H1 (cell line): ENCODE data around the gene PLAAT1. TPM values are rescaled to one million over a fixed set of nuclear protein-coding genes. Genes with fewer than 3 reads are reported as not detected.

ENCODE experiments used
- CTCF ChIA-PET: fragments of 300-600 bp; sonication (Branson Sonifier 250); formaldehyde crosslinking; loops from one replicate; lab custom pipeline; 2021; ENCODE audit not compliant: partially characterized antibody; lab: Charles Lee
- POLR2A ChIA-PET: fragments of 300-600 bp; sonication (Branson Sonifier 250); formaldehyde crosslinking; loops from one replicate; lab custom pipeline; 2021; ENCODE audit warnings: inconsistent platforms; ENCODE audit not compliant: partially characterized antibody; lab: Charles Lee
- DNase-seq, 2 experiments: peaks; one replicate each; pipeline versions ENCODE4 v3.0.0 to v3.0.0-alpha.2; 2010 to 2022; ENCODE audit warnings: low spot score in 2 of 2, low read depth in 1 of 2, mixed read lengths in 1 of 2
- FAIRE-seq: peaks from 2 replicates; lab custom pipeline; 2011; peaks lifted over from hg19 to GRCh38; lab: Jason Lieb, UNC
- H2AFZ ChIP-seq: 2 replicates; pipeline ENCODE4 v1.8.1; 2012; ENCODE audit warnings: low read length, inconsistent platforms
- H2AK5ac ChIP-seq: 2 replicates; pipeline ENCODE4 v1.6.1; 2013; ENCODE audit warnings: low read depth, low read length
- H2BK120ac ChIP-seq: replicated peaks from 2 replicates; pipeline ENCODE3; 2013; ENCODE audit warnings: low read depth, low read length, inconsistent platforms
- H2BK12ac ChIP-seq: 2 replicates; pipeline ENCODE4 v1.6.1; 2013; ENCODE audit warnings: low read depth, low read length
- H2BK15ac ChIP-seq: 2 replicates; pipeline ENCODE4 v1.6.1; 2013; ENCODE audit warnings: low read length
- H2BK20ac ChIP-seq: 2 replicates; pipeline ENCODE4 v1.6.1; 2013; ENCODE audit warnings: low read length
- H2BK5ac ChIP-seq: 2 replicates; pipeline ENCODE4 v1.6.1; 2013; ENCODE audit warnings: low read depth, low read length
- H3K14ac ChIP-seq: 2 replicates; pipeline ENCODE4 v1.6.1; 2013; ENCODE audit warnings: inconsistent platforms; ENCODE audit not compliant: insufficient read length
- H3K18ac ChIP-seq: 2 replicates; pipeline ENCODE4 v1.6.1; 2013; ENCODE audit warnings: low read length; ENCODE audit errors: extremely low read depth
- H3K23ac ChIP-seq: 2 replicates; pipeline ENCODE4 v1.6.1; 2013; ENCODE audit warnings: inconsistent platforms; ENCODE audit not compliant: insufficient read length
- H3K23me2 ChIP-seq: 2 replicates; pipeline ENCODE4 v1.6.1; 2013; ENCODE audit warnings: low read depth, low read length
- H3K27ac ChIP-seq: 2 replicates; pipeline ENCODE4 v1.6.1; 2011; ENCODE audit warnings: low read depth, low read length, inconsistent platforms
- H3K27me3 ChIP-seq, 4 experiments: replicated peaks in 1 of 4; 1 replicate in 1 of 4; 2 replicates in 3 of 4; pipeline versions ENCODE4 v1.6.1 to v1.8.1; 2011 to 2013; ENCODE audit warnings: low read length in 3 of 4, mild to moderate bottlenecking in 3 of 4, inconsistent platforms in 2 of 4, mixed read lengths in 2 of 4, moderate library complexity in 1 of 4; ENCODE audit not compliant: control insufficient read depth in 3 of 4, insufficient read depth in 3 of 4; ENCODE audit errors: extremely low read depth in 1 of 4
- H3K36me3 ChIP-seq, 4 experiments: 2 replicates each; pipeline versions ENCODE4 v1.6.1 to v1.8.1; 2011 to 2013; ENCODE audit warnings: mild to moderate bottlenecking in 4 of 4, low read length in 3 of 4, moderate library complexity in 2 of 4, control low read depth in 1 of 4, inconsistent platforms in 1 of 4; ENCODE audit not compliant: insufficient read depth in 4 of 4, control insufficient read depth in 2 of 4
- H3K4ac ChIP-seq: replicated peaks from 2 replicates; pipeline ENCODE3; 2013; ENCODE audit warnings: low read length, low read depth, mixed read lengths, inconsistent platforms; ENCODE audit not compliant: insufficient read length
- H3K4me1 ChIP-seq, 4 experiments: replicated peaks in 1 of 4; 1 replicate in 1 of 4; 2 replicates in 3 of 4; pipeline versions ENCODE4 v1.6.1 to v1.8.1; 2011 to 2013; ENCODE audit warnings: low read length in 3 of 4, inconsistent platforms in 2 of 4, mixed read lengths in 1 of 4; ENCODE audit not compliant: insufficient read depth in 4 of 4, control insufficient read depth in 3 of 4
- H3K4me2 ChIP-seq, 2 experiments: 2 replicates each; pipeline versions ENCODE4 v1.6.1 to v1.8.1; 2011 to 2013; ENCODE audit warnings: low read depth in 2 of 2, low read length in 2 of 2, control low read depth in 1 of 2, inconsistent platforms in 1 of 2, mild to moderate bottlenecking in 1 of 2; ENCODE audit not compliant: insufficient read depth in 1 of 2
- H3K4me3 ChIP-seq, 4 experiments: fragments of 200-600, 300-600 bp in 1 of 4; sonication (generic), shearing (Covaris generic), sonication (Bioruptor Twin) in 1 of 4; 2 replicates each; pipeline versions ENCODE4 v1.5.1 to v1.8.1; 2011 to 2016; ENCODE audit warnings: low read length in 4 of 4, low read depth in 3 of 4, control low read depth in 2 of 4, inconsistent platforms in 2 of 4, mild to moderate bottlenecking in 2 of 4, mixed read lengths in 1 of 4, moderate library complexity in 1 of 4; ENCODE audit not compliant: insufficient read depth in 2 of 4; ENCODE audit errors: extremely low read depth in 1 of 4
- H3K56ac ChIP-seq: replicated peaks from 2 replicates; pipeline ENCODE3; 2013; ENCODE audit warnings: low read depth, mild to moderate bottlenecking, mixed read lengths, low read length, inconsistent platforms; ENCODE audit not compliant: insufficient read length
- H3K79me1 ChIP-seq: 2 replicates; pipeline ENCODE4 v1.6.1; 2013; ENCODE audit warnings: low read depth, low read length, control low read depth
- H3K79me2 ChIP-seq, 2 experiments: 2 replicates each; pipeline versions ENCODE4 v1.6.1 to v1.8.1; 2012 to 2013; ENCODE audit warnings: low read length in 2 of 2, mild to moderate bottlenecking in 2 of 2, inconsistent platforms in 1 of 2; ENCODE audit not compliant: insufficient read depth in 2 of 2, control insufficient read depth in 1 of 2
- H3K9ac ChIP-seq, 4 experiments: replicated peaks in 1 of 4; 1 replicate in 1 of 4; 2 replicates in 3 of 4; pipeline versions ENCODE4 v1.6.1 to v1.8.1; 2011 to 2013; ENCODE audit warnings: low read depth in 3 of 4, low read length in 3 of 4, control low read depth in 2 of 4, mild to moderate bottlenecking in 2 of 4, moderate library complexity in 2 of 4, inconsistent platforms in 1 of 4; ENCODE audit errors: extremely low read depth in 1 of 4
- H3K9me3 ChIP-seq, 2 experiments: 2 replicates each; pipeline versions ENCODE4 v1.6.1 to v1.8.1; 2012 to 2013; ENCODE audit warnings: mild to moderate bottlenecking in 2 of 2, moderate library complexity in 2 of 2, control low read depth in 1 of 2, inconsistent platforms in 1 of 2, low read depth in 1 of 2, low read length in 1 of 2, mixed read lengths in 1 of 2; ENCODE audit not compliant: insufficient read depth in 2 of 2
- H4K20me1 ChIP-seq, 2 experiments: replicated peaks in 1 of 2; 2 replicates each; pipeline versions ENCODE3 to v1.8.1; 2011 to 2013; ENCODE audit warnings: inconsistent platforms in 2 of 2, low read length in 2 of 2, mild to moderate bottlenecking in 1 of 2; ENCODE audit not compliant: insufficient read depth in 2 of 2, control insufficient read depth in 1 of 2
- H4K5ac ChIP-seq: 2 replicates; pipeline ENCODE4 v1.6.1; 2013; ENCODE audit warnings: low read length, low read depth, mixed read lengths, inconsistent platforms; ENCODE audit not compliant: insufficient read length
- H4K8ac ChIP-seq: 2 replicates; pipeline ENCODE4 v1.8.0; 2013; ENCODE audit warnings: mild to moderate bottlenecking, moderate library complexity, low read length, inconsistent platforms; ENCODE audit not compliant: insufficient read depth; ENCODE audit errors: extremely low read depth
- H4K91ac ChIP-seq: replicated peaks from 2 replicates; pipeline ENCODE3; 2013; ENCODE audit warnings: low read length, mixed read lengths, inconsistent platforms; ENCODE audit not compliant: insufficient read length
- BACH1 ChIP-seq: IDR thresholded peaks from 2 replicates; pipeline ENCODE4 v1.6.1; 2012; ENCODE audit warnings: low read length, improper control_type of control experiment
- CHD1 ChIP-seq: IDR thresholded peaks from 2 replicates; pipeline ENCODE4 v1.6.1; 2012; ENCODE audit warnings: low read depth, low read length, improper control_type of control experiment
- RAD21 ChIP-seq, 2 experiments: IDR thresholded peaks in 1 of 2; conservative IDR thresholded peaks in 1 of 2; 2 replicates each; pipeline ENCODE4 v1.6.1; 2011; ENCODE audit warnings: low read depth in 2 of 2, low read length in 2 of 2, improper control_type of control experiment in 1 of 2, inconsistent platforms in 1 of 2, mild to moderate bottlenecking in 1 of 2, moderate library complexity in 1 of 2
- SUZ12 ChIP-seq: fragments of 200-600 bp; sonication (generic); IDR thresholded peaks from 2 replicates; pipeline ENCODE4 v1.6.1; 2012; ENCODE audit warnings: mild to moderate bottlenecking, inconsistent platforms, low read length, moderate library complexity, mixed read lengths
- TBP ChIP-seq: IDR thresholded peaks from 2 replicates; pipeline ENCODE4 v1.6.1; 2011; ENCODE audit warnings: low read depth, low read length, improper control_type of control experiment
- WGBS, 2 experiments: shearing (Covaris generic) in 1 of 2; methylation state at CpG; one replicate each; pipeline versions ENCODE4 v1.1.6 to v1.1.7; 2013 to 2015; ENCODE audit warnings: low lambda C conversion rate in 2 of 2, mixed read lengths in 2 of 2, inconsistent platforms in 1 of 2, low coverage in 1 of 2, missing lambda C conversion rate in 1 of 2; ENCODE audit not compliant: insufficient replicate concordance in 2 of 2, insufficient coverage in 1 of 2, insufficient read length in 1 of 2; ENCODE audit errors: extremely low coverage in 1 of 2, missing lambda C conversion rate in 1 of 2; 5-methylcytosine and 5-hydroxymethylcytosine counted together
- polyA plus RNA-seq, 7 experiments: library from polyadenylated mRNA; depleted of rRNA in 3 of 7; stranded (reverse) in 5 of 7; unstranded in 2 of 7; fragments of >200 nt in 5 of 7; fragments of 200-250 nt in 2 of 7; gene quantifications; 1 replicate in 5 of 7; 2 replicates in 1 of 7; 4 replicates in 1 of 7; pipeline versions ENCODE4 v1.2.1 to v1.2.3, GENCODE V29; 2011 to 2013; ENCODE audit warnings: missing spikeins in 2 of 7, mixed read lengths in 2 of 7
- total RNA-seq: library from RNA; stranded (reverse); fragmentation: NEBNext Ultra II Directional; extraction: Animal tissue kit (Norgen Biotek cat#: 25700); gene quantifications from 2 replicates; pipeline ENCODE4 v1.2.1, GENCODE V29; 2021

The PLAAT1 gene
- total and polyA plus RNA-seq, 2 of the 8 experiments (the other 6 are each of a cell fraction or from before 2014, with no cell fraction given), result 4.5 to 6.0 TPM

- Histone ChIP-seq H4K20me1 (no peaks in the 10 kb centered on the region), H4K5ac (no peak overlapping the region), H3K79me1 (no peaks in the 10 kb centered on the region), H4K8ac (no peak overlapping the region), H3K9me3 (no peaks in the 10 kb centered on the region), H3K4me1 (peaks cover 0 to 2% (median under 1%) of the 10 kb centered on the region in 4 experiments; a peak in 3 of 7 replicates), H2BK20ac (no peak overlapping the region), H2AK5ac (no peak overlapping the region), H3K36me3 (no peaks in the 10 kb centered on the region), H3K4ac (no peak overlapping the region), H3K18ac (no peak overlapping the region), H2BK120ac (no peak overlapping the region), H2BK15ac (no peak overlapping the region), H3K79me2 (no peaks in the 10 kb centered on the region), H3K14ac (no peak overlapping the region), H3K4me3 (no peak overlapping the region), H3K27ac (no peak overlapping the region), H2BK12ac (no peak overlapping the region), H3K23ac (no peak overlapping the region), H3K56ac (no peak overlapping the region), H2AFZ (no peak overlapping the region), H4K91ac (no peak overlapping the region), H2BK5ac (no peak overlapping the region), H3K9ac (no peak overlapping the region), H3K27me3 (peaks cover 0 to 5% (median 2%) of the 10 kb centered on the region in 4 experiments; a peak in 5 of 7 replicates), H3K23me2 (peaks cover 7% of the 10 kb centered on the region; the same call in 1 of the 2 replicates), H3K4me2 (no peak overlapping the region)
- POLR2A ChIA-PET, result no interaction called here
- TF ChIP-seq RAD21 (IDR thresholded peaks at IDR 0.05 in 1 of 2, conservative IDR thresholded peaks at IDR 0.05 in 1 of 2; ENCODE audit: low read depth in 2 of 2, low read length in 2 of 2) (no peak), CHD1 (no peak), TBP (no peak), BACH1 (no peak), SUZ12 (no peak)
- CTCF ChIA-PET, result interaction anchor here (0.7 to 1.1 kb wide), 2 partner anchors 46 to 327 kb away, joined by 3 read pairs; no protein-coding TSS in a partner anchor
- no peak for DNase-seq
- 93 to 100% methylated on average over 1 to 4 of the region's 4 CpGs for WGBS, 2 experiments
- FAIRE-seq, result no peak
These were observed 4.4 kb upstream of the PLAAT1 start for GRCh38 chr3:193236599-193236998.
